ENCODE data around the gene PRRT4. TPM values are rescaled to one million over a fixed set of nuclear protein-coding genes. Genes with fewer than 3 reads are reported as not detected.
A peak's percentile ranks its signal among the peaks of the same experiment; 100 is the strongest.

The PRRT4 gene
- total RNA-seq, 1 donor from 2014 or later: not detected

- peak; percentile 37 for DNase-seq (ENCODE audit: low read depth)
Observed at GRCh38 chr7:128347647-128348097, 13.8 kb downstream of the PRRT4 start.

GRCh38 chr7:128344431-128344774 lies 17.1 kb downstream of the PRRT4 start:
- DNase-seq (ENCODE audit: low read depth): no peak

- peak; percentile 75 for DNase-seq (ENCODE audit: low read depth)
Observed at GRCh38 chr7:128343554-128344430, 17.7 kb downstream of the PRRT4 start, which contains the start of gene RBM28. RBM28 (minus strand) TSS chr7:128343908; CDS start chr7:128343793, 115 bp downstream.

GRCh38 chr7:128341733-128342132 lies 19.8 kb downstream of the PRRT4 start:
- DNase-seq (ENCODE audit: low read depth): no peak

- DNase-seq (ENCODE audit: low read depth): no peak
Observed at GRCh38 chr7:128335730-128336129, 25.8 kb downstream of the PRRT4 start.

GRCh38 chr7:128324368-128324680 lies 37.2 kb downstream of the PRRT4 start:
- DNase-seq (ENCODE audit: low read depth): no peak

- DNase-seq (ENCODE audit: low read depth): no peak
Observed at GRCh38 chr7:128323459-128324367, 37.8 kb downstream of the PRRT4 start.

GRCh38 chr7:128323040-128323439 lies 38.5 kb downstream of the PRRT4 start:
- no peak for DNase-seq (ENCODE audit: low read depth)

GRCh38 chr7:128322040-128322643 lies 39.3 kb downstream of the PRRT4 start:
- DNase-seq (ENCODE audit: low read depth): peak; percentile 53

GRCh38 chr7:128321044-128321422 lies 40.5 kb downstream of the PRRT4 start:
- DNase-seq (ENCODE audit: low read depth): no peak

- DNase-seq (ENCODE audit: low read depth): no peak
Observed at GRCh38 chr7:128318691-128319090, 42.8 kb downstream of the PRRT4 start.

- no peak for DNase-seq (ENCODE audit: low read depth)
Observed at GRCh38 chr7:128311013-128311412, 50.5 kb downstream of the PRRT4 start.

GRCh38 chr7:128310499-128310898 lies 51.0 kb downstream of the PRRT4 start:
- no peak for DNase-seq (ENCODE audit: low read depth)

- DNase-seq (ENCODE audit: low read depth): no peak
Observed at GRCh38 chr7:128309976-128310375, 51.5 kb downstream of the PRRT4 start.

GRCh38 chr7:128309124-128309523 lies 52.4 kb downstream of the PRRT4 start:
- no peak for DNase-seq (ENCODE audit: low read depth)

GRCh38 chr7:128307061-128307460 lies 54.4 kb downstream of the PRRT4 start:
- no peak for DNase-seq (ENCODE audit: low read depth)

- DNase-seq (ENCODE audit: low read depth): no peak
Observed at GRCh38 chr7:128304212-128304611, 57.3 kb downstream of the PRRT4 start.

GRCh38 chr7:128303643-128304042 lies 57.8 kb downstream of the PRRT4 start:
- DNase-seq (ENCODE audit: low read depth): no peak

- no peak for DNase-seq (ENCODE audit: low read depth)
Observed at GRCh38 chr7:128303133-128303532, 58.4 kb downstream of the PRRT4 start.

GRCh38 chr7:128302139-128302538 lies 59.4 kb downstream of the PRRT4 start:
- DNase-seq (ENCODE audit: low read depth): no peak
